Spleen (tissue), 11 donors: ENCODE results near the gene TEAD1. TPM values are rescaled to one million over a fixed set of nuclear protein-coding genes. Genes with fewer than 3 reads are reported as not detected.

ENCODE experiments used
- DNase-seq: peaks from one replicate; pipeline ENCODE4 v3.0.0-alpha.2; 2020
- H3K27ac ChIP-seq, 8 donors: fragments of 200-600 bp; sonication (generic) in 7 of 8; 1 replicate in 4 of 8; 2 replicates in 4 of 8; pipeline versions ENCODE4 v1.5.0 to v1.8.0; 2016 to 2021; ENCODE audit warnings: inconsistent platforms in 4 of 8, mild to moderate bottlenecking in 4 of 8, moderate library complexity in 1 of 8
- H3K27me3 ChIP-seq, 7 donors: fragments of 200-600 bp; sonication (generic) in 6 of 7; replicated peaks in 1 of 7; 1 replicate in 4 of 7; 2 replicates in 3 of 7; pipeline versions ENCODE4 v1.5.0 to v1.8.0; 2016 to 2021; ENCODE audit warnings: inconsistent platforms in 3 of 7, mild to moderate bottlenecking in 1 of 7
- H3K36me3 ChIP-seq, 6 donors: fragments of 200-600 bp; sonication (generic) in 5 of 6; 1 replicate in 4 of 6; 2 replicates in 2 of 6; pipeline versions ENCODE4 v1.5.0 to v1.8.0; 2016 to 2021; ENCODE audit warnings: inconsistent platforms in 2 of 6
- H3K4me1 ChIP-seq, 6 donors: fragments of 200-600 bp; sonication (generic) in 5 of 6; 1 replicate in 3 of 6; 2 replicates in 3 of 6; pipeline versions ENCODE4 v1.5.0 to v1.8.0; 2016 to 2021; ENCODE audit warnings: inconsistent platforms in 3 of 6
- H3K4me3 ChIP-seq, 8 donors: fragments of 200-600 bp; sonication (generic) in 7 of 8; 1 replicate in 4 of 8; 2 replicates in 4 of 8; pipeline versions ENCODE4 v1.5.0 to v1.8.0; 2016 to 2021; ENCODE audit warnings: inconsistent platforms in 4 of 8, mild to moderate bottlenecking in 4 of 8, moderate library complexity in 2 of 8
- H3K9me3 ChIP-seq, 8 donors: fragments of 200-600 bp; sonication (generic) in 7 of 8; 1 replicate in 4 of 8; 2 replicates in 4 of 8; pipeline versions ENCODE4 v1.5.0 to v1.8.0; 2016 to 2021; ENCODE audit warnings: inconsistent platforms in 4 of 8
- CTCF ChIP-seq, 11 experiments: fragments of 200-600 bp in 7 of 11; fragments of 450-650 bp in 4 of 11; sonication (generic) in 4 of 11; IDR thresholded peaks in 8 of 11; conservative IDR thresholded peaks in 3 of 11; 1 replicate in 7 of 11; 2 replicates in 4 of 11; pipeline versions ENCODE4 v1.4.0 to v1.8.0; 2016 to 2021; ENCODE audit warnings: antibody characterized with exemption in 11 of 11, inconsistent platforms in 4 of 11, mild to moderate bottlenecking in 1 of 11
- POLR2A ChIP-seq, 3 donors: fragments of 450-650 bp; IDR thresholded peaks; one replicate each; pipeline ENCODE4 v1.5.1; 2017; ENCODE audit warnings: antibody characterized with exemption in 3 of 3, mild to moderate bottlenecking in 1 of 3
- POLR2AphosphoS5 ChIP-seq, 3 donors: sonication (generic); formaldehyde crosslinking; IDR thresholded peaks; one replicate each; pipeline ENCODE4 v1.5.1; 2017; ENCODE audit warnings: antibody characterized with exemption in 3 of 3
- WGBS, 5 donors: extraction: QIAGEN DNeasy Blood & Tissue Kit in 3 of 5; methylation state at CpG; one replicate each; pipeline versions ENCODE4 v1.1.5 to v1.1.7; 2013 to 2018; 5-methylcytosine and 5-hydroxymethylcytosine counted together
- intact Hi-C: fragments of 100-400 bp; cut with DNase I; formaldehyde crosslinking; loops from one replicate; pipeline ENCODE4 v1.15.0; 2023; ENCODE audit warnings: low total_unique reads
- polyA plus RNA-seq, 3 donors: library from polyadenylated mRNA; stranded (reverse); fragments of 200-250 nt; gene quantifications; one replicate each; pipeline ENCODE4 v1.2.1, GENCODE V29; 2013
- total RNA-seq, 7 donors: library from RNA; depleted of rRNA in 3 of 7; stranded (reverse); fragments of >200 nt in 3 of 7; fragmentation: NEBNext Ultra II Directional in 4 of 7; extraction: Animal tissue kit (Norgen Biotek cat#: 25700) in 4 of 7; gene quantifications; one replicate each; pipeline versions ENCODE4 v1.1.0 to v1.2.1, GENCODE V29; 2016 to 2021
- donor health status: healthy with polysubstance abuse.
- donor health status: DM: no; HTN: no; CAD: no; lungs with moderate emphysema.
- donor health status: DM: no; HTN: no; CAD: no.
- donor health status: Bipolar disorder and iron deficiency.
- donor health status: healthy.
- donor health status: DM: no; HTN: no; CAD: no.
- donor health status: DM: yes; HTN: yes; CAD: no.

The TEAD1 gene
- total and polyA plus RNA-seq, 10 donors: 0.93 to 46.0 (median 18.6) TPM

- no peaks in the 10 kb centered on the region for H3K36me3 ChIP-seq
- DNase-seq: no peak
- no peak overlapping the region for H3K4me3 ChIP-seq
- peaks cover 0 to 4% (median 0%) of the 10 kb centered on the region in 7 donors for H3K27me3 ChIP-seq
- TF ChIP-seq POLR2A (IDR thresholded peaks at IDR 0.05) (no peak), CTCF (IDR thresholded peaks at IDR 0.05 in 8 of 11, conservative IDR thresholded peaks at IDR 0.05 in 3 of 11) (no peak), POLR2AphosphoS5 (IDR thresholded peaks at IDR 0.05) (no peak)
- intact Hi-C loops: no loop called here
- peaks cover 0 to 39% (median 25%) of the 10 kb centered on the region in 8 donors for H3K9me3 ChIP-seq
- H3K4me1 ChIP-seq: no peaks in the 10 kb centered on the region
- no peak overlapping the region for H3K27ac ChIP-seq
Measured at GRCh38 chr11:12655842-12656241, 18.4 kb upstream of the TEAD1 start.

GRCh38 chr11:12657336-12657735 is 16.9 kb upstream of the TEAD1 start:
- TF ChIP-seq POLR2A (IDR thresholded peaks at IDR 0.05) (no peak), POLR2AphosphoS5 (IDR thresholded peaks at IDR 0.05) (no peak), CTCF (IDR thresholded peaks at IDR 0.05 in 8 of 11, conservative IDR thresholded peaks at IDR 0.05 in 3 of 11) (no peak)
- intact Hi-C loops: no loop called here
- 88 to 95% (median 89%) methylated on average over 3 of the region's 3 CpGs for WGBS, 5 donors
- no peak for DNase-seq
- H3K27me3 ChIP-seq: peaks cover 0 to 10% (median 0%) of the 10 kb centered on the region in 7 donors
- H3K9me3 ChIP-seq: peaks cover 0 to 39% (median 25%) of the 10 kb centered on the region in 8 donors
- H3K4me1 ChIP-seq: no peaks in the 10 kb centered on the region
- no peak overlapping the region for H3K4me3 ChIP-seq
- no peak overlapping the region for H3K27ac ChIP-seq
- no peaks in the 10 kb centered on the region for H3K36me3 ChIP-seq

- Histone ChIP-seq H3K27me3 (peaks cover 0 to 17% (median 0%) of the 10 kb centered on the region in 7 donors), H3K36me3 (no peaks in the 10 kb centered on the region), H3K4me1 (no peaks in the 10 kb centered on the region), H3K4me3 (no peak overlapping the region), H3K27ac (no peak overlapping the region), H3K9me3 (peaks cover 0 to 39% (median 25%) of the 10 kb centered on the region in 8 donors)
- intact Hi-C loops: no loop called here
- 48 to 95% (median 93%) methylated on average over 2 of the region's 2 CpGs for WGBS, 5 donors
- TF ChIP-seq POLR2AphosphoS5 (IDR thresholded peaks at IDR 0.05): no peak
- no peak for TF ChIP-seq POLR2A (IDR thresholded peaks at IDR 0.05)
- no peak for TF ChIP-seq CTCF (IDR thresholded peaks at IDR 0.05 in 8 of 11, conservative IDR thresholded peaks at IDR 0.05 in 3 of 11)
- DNase-seq: no peak
Measured at GRCh38 chr11:12657981-12658380, 16.2 kb upstream of the TEAD1 start.

GRCh38 chr11:12662101-12662689 is 12.0 kb upstream of the TEAD1 start:
- WGBS, 5 donors: 56 to 83% (median 77%) methylated on average over 8 of the region's 8 CpGs
- H3K27ac ChIP-seq: no peak overlapping the region
- TF ChIP-seq POLR2A (IDR thresholded peaks at IDR 0.05): no peak
- TF ChIP-seq CTCF (IDR thresholded peaks at IDR 0.05 in 8 of 11, conservative IDR thresholded peaks at IDR 0.05 in 3 of 11): no peak
- TF ChIP-seq POLR2AphosphoS5 (IDR thresholded peaks at IDR 0.05): no peak
- peaks cover 0 to 4% (median 0%) of the 10 kb centered on the region in 8 donors for H3K9me3 ChIP-seq
- H3K4me1 ChIP-seq: no peaks in the 10 kb centered on the region
- DNase-seq: no peak
- H3K36me3 ChIP-seq: no peaks in the 10 kb centered on the region
- H3K4me3 ChIP-seq: no peak overlapping the region
- intact Hi-C loops: no loop called here
- H3K27me3 ChIP-seq: peaks cover 0 to 38% (median 0%) of the 10 kb centered on the region in 7 donors
